Common myeloid progenitor, CD34-positive (primary cell): Measurements from ENCODE around the gene LARGE2.

Source experiments
- CTCF ChIA-PET: fragments of 350-600 bp; sonication (Branson Sonifier 250); formaldehyde crosslinking; loops from one replicate; lab custom pipeline; 2021; ENCODE audit warnings: antibody characterized with exemption; lab: Charles Lee
- POLR2A ChIA-PET: fragments of 350-600 bp; sonication (Branson Sonifier 250); formaldehyde crosslinking; loops from one replicate; lab custom pipeline; 2021; ENCODE audit warnings: antibody characterized with exemption; lab: Charles Lee
- DNase-seq, 3 donors: peaks; one replicate each; pipeline versions ENCODE4 v3.0.0 to v3.0.0-alpha.2; 2013
- H3K27ac ChIP-seq, 2 experiments: 1 replicate in 1 of 2; 2 replicates in 1 of 2; pipeline ENCODE4 v1.7.0; 2013; ENCODE audit warnings: inconsistent platforms in 2 of 2, low read length in 2 of 2, mild to moderate bottlenecking in 2 of 2, low read depth in 1 of 2, moderate library complexity in 1 of 2; ENCODE audit not compliant: severe bottlenecking in 2 of 2, insufficient read depth in 1 of 2, poor library complexity in 1 of 2
- H3K27me3 ChIP-seq, 5 experiments: replicated peaks in 2 of 5; 1 replicate in 3 of 5; 2 replicates in 2 of 5; pipeline versions ENCODE4 v1.6.1 to v1.7.0; 2013; ENCODE audit warnings: low read length in 4 of 5, mild to moderate bottlenecking in 2 of 5, moderate library complexity in 2 of 5, inconsistent platforms in 1 of 5; ENCODE audit not compliant: insufficient read depth in 5 of 5, control insufficient read depth in 4 of 5
- H3K36me3 ChIP-seq, 4 experiments: 1 replicate in 2 of 4; 2 replicates in 2 of 4; pipeline versions ENCODE4 v1.6.1 to v1.7.0; 2013; ENCODE audit warnings: low read length in 3 of 4, control low read depth in 1 of 4, mild to moderate bottlenecking in 1 of 4; ENCODE audit not compliant: control insufficient read depth in 4 of 4, insufficient read depth in 4 of 4
- H3K4me1 ChIP-seq, 4 experiments: 1 replicate in 3 of 4; 2 replicates in 1 of 4; pipeline versions ENCODE4 v1.6.1 to v1.7.1; 2013; ENCODE audit warnings: low read length in 3 of 4, mild to moderate bottlenecking in 3 of 4, control low read depth in 1 of 4, inconsistent platforms in 1 of 4, moderate library complexity in 1 of 4; ENCODE audit not compliant: control insufficient read depth in 4 of 4, insufficient read depth in 4 of 4; ENCODE audit errors: control extremely low read depth in 1 of 4
- H3K4me3 ChIP-seq, 7 experiments: 1 replicate in 4 of 7; 2 replicates in 3 of 7; pipeline versions ENCODE4 v1.5.1 to v1.7.0; 2013; ENCODE audit warnings: mild to moderate bottlenecking in 7 of 7, low read length in 6 of 7, moderate library complexity in 6 of 7, inconsistent platforms in 2 of 7, low read depth in 2 of 7, control low read depth in 1 of 7; ENCODE audit not compliant: insufficient read depth in 4 of 7, control insufficient read depth in 1 of 7; ENCODE audit errors: extremely low read depth in 1 of 7
- H3K9me3 ChIP-seq, 5 experiments: 1 replicate in 4 of 5; 2 replicates in 1 of 5; pipeline versions ENCODE4 v1.6.1 to v1.7.1; 2013; ENCODE audit warnings: low read length in 4 of 5, mild to moderate bottlenecking in 2 of 5, inconsistent platforms in 1 of 5, low read depth in 1 of 5, moderate library complexity in 1 of 5; ENCODE audit not compliant: control insufficient read depth in 4 of 5, insufficient read depth in 2 of 5; ENCODE audit errors: control extremely low read depth in 1 of 5
- WGBS: methylation state at CpG from one replicate; pipeline ENCODE4 v1.1.5; 2013; ENCODE audit not compliant: insufficient coverage; 5-methylcytosine and 5-hydroxymethylcytosine counted together

Gene LARGE2

GRCh38 chr11:45945397-45945999 lies 23.0 kb downstream of the LARGE2 start:
- ChIA-PET CTCF (interaction anchor here (1.3 to 2.2 kb wide), 2 partner anchors 22 to 73 kb away, joined by 5 to 6 read pairs; no protein-coding TSS in a partner anchor), POLR2A (interaction anchor here (0.7 kb wide), 1 partner anchor 579 kb away, joined by 3 read pairs; no protein-coding TSS in a partner anchor)
- H3K27me3 ChIP-seq, result no peaks in the 10 kb centered on the region
- no peak for DNase-seq
- no peak overlapping the region for H3K27ac ChIP-seq
- H3K36me3 ChIP-seq, result peaks cover 28 to 73% (median 47%) of the 10 kb centered on the region in 4 experiments
- 100% methylated on average over 3 of the region's 3 CpGs for WGBS
- no peaks in the 10 kb centered on the region for H3K4me1 ChIP-seq
- no peak overlapping the region for H3K4me3 ChIP-seq
- H3K9me3 ChIP-seq, result no peaks in the 10 kb centered on the region

- WGBS, result 100% methylated on average over 1 of the region's 1 CpG
- DNase-seq, result no peak
- H3K27ac ChIP-seq, result no peak overlapping the region
- no peaks in the 10 kb centered on the region for H3K9me3 ChIP-seq
- CTCF ChIA-PET, result interaction anchor here (1.2 to 1.6 kb wide), 2 partner anchors 18 to 33 kb away, joined by 3 to 6 read pairs; no protein-coding TSS in a partner anchor
- H3K36me3 ChIP-seq, result peaks cover 35 to 74% (median 53%) of the 10 kb centered on the region in 4 experiments
- H3K4me3 ChIP-seq, result no peak overlapping the region
- H3K4me1 ChIP-seq, result no peaks in the 10 kb centered on the region
- no peaks in the 10 kb centered on the region for H3K27me3 ChIP-seq
- POLR2A ChIA-PET, result no interaction called here
These were observed 25.4 kb downstream of the LARGE2 start for GRCh38 chr11:45947885-45948284.

- POLR2A ChIA-PET, result no interaction called here
- no peak for DNase-seq
- WGBS, result 100% methylated on average over 3 of the region's 3 CpGs
- H3K27me3 ChIP-seq, result no peaks in the 10 kb centered on the region
- peaks cover 34 to 79% (median 54%) of the 10 kb centered on the region in 4 experiments for H3K36me3 ChIP-seq
- no peaks in the 10 kb centered on the region for H3K4me1 ChIP-seq
- CTCF ChIA-PET, result interaction anchor here (1.2 to 1.6 kb wide), 2 partner anchors 17 to 32 kb away, joined by 3 to 6 read pairs; no protein-coding TSS in a partner anchor
- no peak overlapping the region for H3K4me3 ChIP-seq
- no peaks in the 10 kb centered on the region for H3K9me3 ChIP-seq
- no peak overlapping the region for H3K27ac ChIP-seq
These were observed 25.9 kb downstream of the LARGE2 start for GRCh38 chr11:45948356-45948755.

DNA sequence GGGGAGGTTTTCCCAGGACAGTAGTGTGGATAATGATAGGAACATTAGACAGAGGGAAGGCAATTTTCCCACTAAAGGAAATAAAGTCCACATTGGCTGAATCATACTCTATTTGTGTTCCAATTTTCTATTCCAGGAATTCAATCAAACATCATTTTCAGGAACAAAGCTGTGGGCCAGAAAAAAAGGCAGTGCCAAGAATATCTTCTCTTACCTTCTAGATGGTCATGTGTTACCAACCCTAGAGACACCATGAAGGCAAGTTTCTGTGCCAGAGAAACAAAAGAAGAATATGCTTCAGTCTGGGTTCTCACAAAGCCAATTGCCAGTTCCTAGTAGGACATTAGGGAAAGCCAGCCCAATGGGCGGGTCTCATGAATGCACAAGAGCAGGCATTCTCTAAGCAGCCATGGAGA lies 27.5 kb downstream of the LARGE2 start:
- no peak for DNase-seq
- H3K4me3 ChIP-seq, result no peak overlapping the region
- no peaks in the 10 kb centered on the region for H3K27me3 ChIP-seq
- ChIA-PET POLR2A (interaction anchor here (0.5 kb wide), 1 partner anchor 20 kb away, joined by 3 read pairs; no protein-coding TSS in a partner anchor), CTCF (no interaction called here)
- no peaks in the 10 kb centered on the region for H3K9me3 ChIP-seq
- H3K27ac ChIP-seq, result no peak overlapping the region
- 89% methylated on average over 1 of the region's 1 CpG for WGBS
- no peaks in the 10 kb centered on the region for H3K4me1 ChIP-seq
- peaks cover 34 to 67% (median 50%) of the 10 kb centered on the region in 4 experiments for H3K36me3 ChIP-seq

GRCh38 chr11:45959851-45960250 lies 37.4 kb downstream of the LARGE2 start:
- Histone ChIP-seq H3K27ac (no peak overlapping the region), H3K27me3 (no peaks in the 10 kb centered on the region), H3K4me3 (no peak overlapping the region), H3K4me1 (peaks cover 0 to 6% (median 4%) of the 10 kb centered on the region in 4 experiments), H3K36me3 (peaks cover 14 to 50% (median 18%) of the 10 kb centered on the region in 4 experiments), H3K9me3 (peaks cover 0 to 7% (median 0%) of the 10 kb centered on the region in 5 experiments)
- POLR2A ChIA-PET, result no interaction called here
- DNase-seq, result no peak
- WGBS, result no CpG with 5 or more reads among the region's 1 CpG
- CTCF ChIA-PET, result no interaction called here

GRCh38 chr11:45960387-45961095 lies 38.1 kb downstream of the LARGE2 start:
- no peak overlapping the region for H3K27ac ChIP-seq
- POLR2A ChIA-PET, result no interaction called here
- H3K9me3 ChIP-seq, result peaks cover 0 to 7% (median 0%) of the 10 kb centered on the region in 5 experiments
- peak in 1 of 3 donors; percentile 6 for DNase-seq
- peaks cover 16 to 50% (median 21%) of the 10 kb centered on the region in 4 experiments for H3K36me3 ChIP-seq
- H3K27me3 ChIP-seq, result no peaks in the 10 kb centered on the region
- H3K4me1 ChIP-seq, result peaks cover 0 to 6% (median 4%) of the 10 kb centered on the region in 4 experiments
- no CpG with 5 or more reads among the region's 4 CpGs for WGBS
- no peak overlapping the region for H3K4me3 ChIP-seq
- CTCF ChIA-PET, result no interaction called here
